Inflammatory macrophage (primary cell): Measurements from ENCODE around the gene KLHL21.
"Not testable (repeated sequence)": the region's sequence is repeated elsewhere in the genome, so short reads cannot be mapped to it uniquely, and the experiment has no call there.

Experiments
- DNase-seq, 2 donors: peaks; one replicate each; pipeline ENCODE4 v3.0.0-alpha.2; 2020 to 2022
- total RNA-seq, 18 experiments: gene quantifications; one replicate each; lab custom pipeline; 2026; ENCODE audit warnings: mixed read lengths in 6 of 18, inconsistent platforms in 2 of 18; lab: John Stamatoyannopoulos, UW

Gene KLHL21
- 6.5 to 68.8 (median 32.9) reads per million in 18 experiments for total RNA-seq

GRCh38 chr1:6602669-6603237, at the start of gene KLHL21:
KLHL21 (minus strand) TSS chr1:6602869; CDS start chr1:6602817, 52 bp downstream.
- DNase-seq = peak; percentile 89 to 95

- no peak for DNase-seq
These were observed 49.2 kb upstream of the KLHL21 start for GRCh38 chr1:6651909-6652308.

DNA sequence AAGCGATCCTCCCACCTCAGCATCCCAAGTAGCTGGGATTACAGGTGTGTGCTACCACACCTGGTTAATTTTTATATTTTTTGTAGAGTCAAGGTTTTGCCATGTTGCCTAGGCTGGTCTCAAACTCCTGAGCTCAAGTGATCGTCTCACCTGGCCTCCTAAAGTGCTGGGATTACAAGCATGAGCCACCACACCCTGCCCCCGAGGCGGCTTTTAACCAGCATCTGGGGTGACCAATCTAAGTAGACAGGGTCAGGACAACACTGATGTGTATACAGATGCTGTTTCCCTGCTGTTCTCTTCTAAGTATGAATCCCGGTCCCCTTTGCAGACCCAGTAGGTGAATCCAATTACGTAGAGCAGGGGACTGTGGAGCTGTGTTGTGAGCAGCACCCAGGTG, 45.9 kb upstream of the KLHL21 start:
- no peak for DNase-seq

GRCh38 chr1:6646499-6647148, 44.0 kb upstream of the KLHL21 start:
- peak; percentile 55 to 57 for DNase-seq

DNA sequence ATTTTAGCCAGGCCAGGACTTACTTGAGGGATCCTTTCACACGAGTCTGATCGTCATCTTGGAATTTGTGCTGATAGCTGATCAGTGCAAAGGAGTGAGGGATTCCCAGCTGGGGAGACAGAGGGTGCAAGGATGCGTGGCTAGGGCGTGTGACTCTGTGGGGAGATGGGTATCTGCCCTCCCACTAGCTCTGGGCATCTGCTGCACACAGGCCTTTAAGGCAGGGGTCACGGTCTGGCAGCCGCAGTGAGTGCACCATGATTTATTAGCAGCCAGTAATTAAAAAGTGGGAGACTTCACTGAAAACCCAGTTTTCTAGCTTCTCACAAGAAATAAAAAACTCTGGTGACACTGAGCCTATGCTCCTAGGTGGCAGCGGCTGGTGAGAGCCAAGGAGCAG, 42.3 kb upstream of the KLHL21 start:
- no peak for DNase-seq

DNA sequence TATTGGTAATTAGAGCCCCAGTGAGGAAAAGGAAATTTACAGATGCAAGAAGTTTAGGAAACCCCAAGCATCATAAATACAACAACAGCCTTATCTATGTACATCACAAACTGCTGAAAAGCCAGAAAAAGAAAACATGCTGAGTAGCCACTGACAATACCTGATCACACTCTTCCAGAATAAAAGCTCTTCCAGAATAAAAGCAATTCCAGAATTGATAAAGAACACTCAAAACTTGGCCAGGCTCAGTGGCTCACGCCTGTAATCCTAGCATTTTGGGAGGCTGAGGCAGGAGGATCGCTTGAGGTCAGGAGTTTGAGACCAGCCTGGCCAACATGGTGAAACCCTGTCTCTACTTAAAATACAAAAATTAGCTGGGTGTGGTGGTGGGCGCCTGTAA, 38.2 kb upstream of the KLHL21 start:
- not testable (repeated sequence) for DNase-seq

DNA sequence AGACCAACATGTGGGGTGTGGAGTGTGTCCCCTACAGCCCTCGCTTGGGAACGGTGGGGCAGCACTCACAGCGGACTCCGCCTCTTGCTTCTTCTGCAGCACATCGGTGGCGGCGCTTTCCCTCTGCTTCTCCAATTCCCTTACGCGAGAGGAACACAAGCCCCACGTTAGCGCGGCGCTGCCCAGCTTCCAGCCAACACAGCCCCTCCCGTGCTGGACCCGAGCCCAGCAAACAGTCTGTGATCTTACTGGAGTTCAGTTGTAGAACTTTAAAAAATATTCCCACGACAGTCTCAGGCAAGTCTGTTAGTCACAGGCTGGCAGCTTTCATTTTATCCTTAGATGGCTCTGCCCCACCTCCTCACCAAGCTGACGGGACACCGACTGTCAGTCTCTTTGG, 35.6 kb upstream of the KLHL21 start:
- no peak for DNase-seq

DNA sequence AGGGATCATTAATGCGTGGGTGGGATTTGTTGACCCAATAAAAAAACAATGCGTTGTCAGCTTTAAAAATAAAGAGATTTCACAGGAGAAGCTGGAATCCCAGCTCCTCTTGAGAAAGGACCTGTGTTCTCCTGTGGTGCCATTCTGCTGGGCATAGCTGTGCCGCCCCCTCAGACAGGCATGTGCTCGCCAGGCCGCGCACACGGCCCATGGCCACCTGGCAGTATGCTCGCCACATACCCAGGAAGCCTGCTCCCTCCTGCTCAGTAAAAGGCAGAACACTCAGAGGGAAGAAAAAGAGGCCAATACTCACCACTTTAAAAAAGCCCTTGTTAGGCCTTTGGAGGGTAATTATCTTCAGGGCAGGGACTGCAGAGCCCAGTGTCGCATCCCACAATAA, 35.1 kb upstream of the KLHL21 start:
- no peak for DNase-seq

GRCh38 chr1:6636778-6637177, 34.1 kb upstream of the KLHL21 start:
- DNase-seq = not testable (repeated sequence)

DNA sequence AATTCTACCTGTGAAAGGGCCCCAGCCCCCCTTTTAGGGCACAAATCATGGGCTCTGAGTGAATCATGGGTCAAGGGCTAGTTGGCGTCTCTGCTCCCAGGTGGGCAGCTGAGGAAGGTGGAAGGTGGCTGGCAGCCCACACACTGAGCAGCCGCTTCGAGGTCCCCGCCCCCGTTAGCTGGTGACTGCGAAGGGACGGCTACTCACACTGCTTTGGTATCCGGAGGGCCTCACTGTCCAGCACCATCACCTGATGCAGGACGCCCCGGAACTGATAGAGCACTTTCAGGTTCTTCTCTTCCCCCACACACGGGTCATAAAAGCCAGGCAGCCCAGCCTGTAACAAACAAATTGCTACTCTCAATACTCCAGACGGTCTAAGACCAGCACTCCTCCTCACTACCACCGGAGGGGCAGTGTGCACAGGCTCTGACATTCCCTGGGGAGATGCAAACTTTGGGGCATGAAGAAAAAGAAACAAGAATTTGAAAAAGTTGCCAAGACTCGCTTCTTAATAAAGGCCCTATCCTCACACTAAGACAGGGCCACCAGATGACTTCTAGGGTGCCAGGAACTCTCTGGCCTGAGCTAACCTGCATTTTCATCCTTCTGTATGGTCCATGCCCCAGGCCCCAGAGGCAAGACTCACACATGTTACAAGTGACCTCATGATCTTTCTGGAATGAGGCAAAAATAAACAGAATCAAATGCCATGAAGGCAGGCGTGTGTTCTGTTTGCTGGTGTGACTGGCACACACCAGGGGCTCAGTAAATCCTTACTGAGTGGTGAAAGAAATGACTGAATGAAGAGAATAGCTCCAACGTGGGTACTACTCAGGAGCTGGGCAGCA, 33.5 kb upstream of the KLHL21 start:
- DNase-seq = no peak

GRCh38 chr1:6635161-6635909, 32.7 kb upstream of the KLHL21 start:
- no peak for DNase-seq

DNA sequence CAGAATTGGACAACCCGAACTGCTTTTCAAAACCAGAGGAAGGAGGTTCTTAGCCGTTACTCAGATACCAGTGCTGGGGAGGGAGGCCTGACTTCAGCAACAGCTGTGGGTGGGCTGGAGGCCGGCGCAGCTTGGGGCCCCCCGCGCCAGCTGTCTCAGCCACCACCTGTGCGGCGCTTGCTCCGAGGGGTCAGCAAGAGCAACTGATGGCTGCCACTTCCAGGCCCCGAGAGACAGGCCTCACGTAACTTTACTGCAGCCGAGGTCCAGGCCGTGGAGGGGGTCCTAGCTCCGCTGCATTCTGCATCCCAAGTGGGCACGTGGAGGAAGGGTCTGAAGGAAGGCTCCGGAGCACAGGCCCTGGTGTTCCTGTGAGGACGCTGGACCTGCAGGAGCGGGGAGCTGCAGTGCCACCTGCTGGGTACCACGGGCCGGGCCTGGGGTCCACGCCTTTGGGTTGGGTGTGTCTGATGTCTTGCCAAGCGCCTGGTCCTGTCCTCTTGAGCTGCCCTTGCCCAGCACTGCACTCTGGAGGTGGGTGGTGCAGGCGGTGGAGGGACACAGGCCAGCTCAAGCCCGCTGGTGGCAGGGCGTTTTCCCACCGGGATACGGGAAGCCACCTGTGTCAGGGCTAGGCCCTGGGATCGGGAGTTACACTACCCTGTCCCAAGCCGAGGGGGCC, 31.8 kb upstream of the KLHL21 start:
- DNase-seq = peak in 1 of 2 donors; percentile 17

DNA sequence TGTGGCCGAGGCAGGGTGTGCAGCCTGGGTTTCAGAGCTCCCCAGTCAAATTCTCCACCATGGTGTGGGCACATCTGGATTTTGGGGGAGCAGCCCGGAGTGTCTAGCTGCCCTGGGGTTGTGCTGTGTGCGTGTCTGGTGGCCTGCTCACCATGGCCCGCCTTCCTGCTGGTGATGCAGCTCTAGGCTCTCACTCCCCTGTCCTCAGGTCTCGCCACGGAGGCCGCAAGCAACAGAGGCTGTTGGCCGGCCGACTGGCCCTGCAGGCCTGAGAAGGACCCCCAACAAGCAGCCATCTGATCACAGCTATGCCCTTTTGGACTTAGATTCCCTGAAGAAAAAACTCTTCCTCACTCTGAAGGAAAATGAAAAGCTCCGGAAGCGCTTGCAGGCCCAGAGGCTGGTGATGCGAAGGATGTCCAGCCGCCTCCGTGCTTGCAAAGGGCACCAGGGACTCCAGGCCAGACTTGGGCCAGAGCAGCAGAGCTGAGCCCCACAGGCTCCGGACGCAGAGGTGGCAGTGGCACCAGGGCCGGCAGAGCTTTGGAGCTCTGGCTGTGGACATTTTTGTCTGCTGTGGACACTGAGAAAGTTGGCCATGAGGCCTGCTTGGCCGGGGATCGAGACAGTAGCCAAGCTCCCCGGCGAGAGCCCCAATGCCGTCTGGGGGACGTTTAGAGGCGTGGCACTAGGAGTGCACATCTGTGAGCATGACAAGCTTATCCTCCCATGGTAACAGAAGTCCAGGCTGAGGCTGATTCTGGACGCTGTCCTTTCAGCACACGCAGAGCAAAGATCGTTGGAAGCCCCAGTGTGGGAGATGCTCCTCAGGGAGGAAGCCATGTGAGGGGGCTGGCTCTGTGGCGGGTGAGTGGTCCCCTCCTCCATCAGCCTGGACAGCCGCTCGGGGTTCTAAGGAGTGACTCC, 30.2 kb upstream of the KLHL21 start:
- DNase-seq = no peak

- no peak for DNase-seq
These were observed 28.4 kb upstream of the KLHL21 start for GRCh38 chr1:6631058-6631457.

- DNase-seq = no peak
These were observed 27.4 kb upstream of the KLHL21 start for GRCh38 chr1:6630027-6630426.

GRCh38 chr1:6628971-6629479, 26.4 kb upstream of the KLHL21 start:
- no peak for DNase-seq

DNA sequence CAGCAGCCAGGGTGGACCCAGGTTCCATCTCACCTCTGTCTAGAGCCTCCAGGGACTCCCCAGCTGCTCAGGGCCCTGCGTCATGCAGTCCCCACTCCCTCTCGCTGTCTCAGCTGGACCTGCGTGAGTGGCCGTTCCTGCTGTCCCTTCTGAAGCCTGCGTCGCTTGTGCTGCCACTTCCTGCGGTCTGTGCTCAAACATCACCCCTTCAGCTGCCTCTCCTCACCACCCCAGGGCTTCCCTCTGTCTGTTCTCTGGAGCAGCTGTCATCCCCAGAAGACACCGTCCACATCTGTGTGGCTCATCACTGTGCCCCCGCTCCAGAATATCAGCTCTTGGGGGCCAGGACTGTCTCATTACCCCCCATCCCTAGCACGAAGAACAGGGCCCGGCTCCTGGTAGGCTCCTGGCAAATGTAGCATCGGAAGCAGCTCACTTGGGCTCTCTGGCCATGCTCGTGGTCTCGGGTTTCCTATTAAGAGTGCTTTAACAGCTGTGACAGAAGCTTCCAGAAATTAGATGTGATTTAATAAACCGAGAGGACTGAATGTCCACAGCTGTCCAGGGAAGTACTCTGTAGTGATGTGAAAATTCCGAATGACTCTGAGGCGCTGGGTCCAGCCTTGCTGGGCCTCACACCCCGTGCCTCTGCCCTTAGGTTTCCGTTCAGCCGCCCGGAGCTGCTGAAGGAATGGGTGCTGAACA, 25.3 kb upstream of the KLHL21 start:
- DNase-seq = no peak

DNA sequence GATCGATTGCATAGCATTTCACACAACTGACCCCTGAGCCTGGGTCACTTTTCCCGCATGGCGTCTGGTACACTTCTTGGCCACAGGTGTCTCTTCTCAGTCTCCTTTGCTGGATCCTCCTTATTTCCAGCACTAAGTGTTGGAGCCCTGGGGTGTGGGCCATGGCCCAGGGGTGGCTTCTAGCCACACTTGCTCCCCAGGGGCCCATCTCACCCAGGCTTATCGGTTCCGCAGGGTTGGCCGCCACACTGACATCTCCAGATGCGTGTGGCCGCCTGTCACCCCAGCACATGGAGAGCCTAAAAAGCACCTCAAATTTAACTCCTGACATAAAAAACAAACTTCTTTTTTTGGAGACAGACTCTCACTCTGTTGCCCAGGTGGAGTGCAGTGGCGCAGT, 24.4 kb upstream of the KLHL21 start:
- no peak for DNase-seq

GRCh38 chr1:6625584-6626149, 23.0 kb upstream of the KLHL21 start:
- DNase-seq = peak in 1 of 2 donors; percentile 1
